ENCODE measurements around the gene ARHGAP24. TPM values are rescaled to one million over a fixed set of nuclear protein-coding genes. Genes with fewer than 3 reads are reported as not detected.
"Not testable (repeated sequence)": the region's sequence is repeated elsewhere in the genome, so short reads cannot be mapped to it uniquely, and the experiment has no call there.

The ARHGAP24 gene
- total RNA-seq, 1 donor from 2014 or later: 10.9 TPM

GRCh38 chr4:85512446-85513205 is 37.7 kb downstream of the ARHGAP24 start:
- Mint-ChIP-seq H3K36me3 (no peaks in the 10 kb centered on the region), H3K27me3 (no peaks in the 10 kb centered on the region), H3K4me1 (ENCODE audit: unreplicated experiment) (no peaks in the 10 kb centered on the region), H3K4me3 (no peak overlapping the region), H3K27ac (no peak overlapping the region), H3K9me3 (no peaks in the 10 kb centered on the region)
- no peak for DNase-seq (ENCODE audit: extremely low spot score, unreplicated experiment)
- TF ChIP-seq, protein P1, sequence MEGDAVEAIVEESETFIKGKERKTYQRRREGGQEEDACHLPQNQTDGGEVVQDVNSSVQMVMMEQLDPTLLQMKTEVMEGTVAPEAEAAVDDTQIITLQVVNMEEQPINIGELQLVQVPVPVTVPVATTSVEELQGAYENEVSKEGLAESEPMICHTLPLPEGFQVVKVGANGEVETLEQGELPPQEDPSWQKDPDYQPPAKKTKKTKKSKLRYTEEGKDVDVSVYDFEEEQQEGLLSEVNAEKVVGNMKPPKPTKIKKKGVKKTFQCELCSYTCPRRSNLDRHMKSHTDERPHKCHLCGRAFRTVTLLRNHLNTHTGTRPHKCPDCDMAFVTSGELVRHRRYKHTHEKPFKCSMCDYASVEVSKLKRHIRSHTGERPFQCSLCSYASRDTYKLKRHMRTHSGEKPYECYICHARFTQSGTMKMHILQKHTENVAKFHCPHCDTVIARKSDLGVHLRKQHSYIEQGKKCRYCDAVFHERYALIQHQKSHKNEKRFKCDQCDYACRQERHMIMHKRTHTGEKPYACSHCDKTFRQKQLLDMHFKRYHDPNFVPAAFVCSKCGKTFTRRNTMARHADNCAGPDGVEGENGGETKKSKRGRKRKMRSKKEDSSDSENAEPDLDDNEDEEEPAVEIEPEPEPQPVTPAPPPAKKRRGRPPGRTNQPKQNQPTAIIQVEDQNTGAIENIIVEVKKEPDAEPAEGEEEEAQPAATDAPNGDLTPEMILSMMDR (conservative IDR thresholded peaks at IDR 0.05): no peak

- DNase-seq (ENCODE audit: extremely low spot score, unreplicated experiment): no peak
- no peaks in the 10 kb centered on the region for H3K9me3 Mint-ChIP-seq
- TF ChIP-seq, protein P1 (conservative IDR thresholded peaks at IDR 0.05): no peak
- H3K4me1 Mint-ChIP-seq (ENCODE audit: unreplicated experiment): no peaks in the 10 kb centered on the region
- no peak overlapping the region for H3K4me3 Mint-ChIP-seq
- no peaks in the 10 kb centered on the region for H3K36me3 Mint-ChIP-seq
- no peak overlapping the region for H3K27ac Mint-ChIP-seq
- H3K27me3 Mint-ChIP-seq: no peaks in the 10 kb centered on the region
Observed at GRCh38 chr4:85514117-85514516, 39.2 kb downstream of the ARHGAP24 start.

GRCh38 chr4:85514783-85515182 is 39.8 kb downstream of the ARHGAP24 start:
- DNase-seq (ENCODE audit: extremely low spot score, unreplicated experiment): no peak
- Mint-ChIP-seq H3K27ac (no peak overlapping the region), H3K36me3 (no peaks in the 10 kb centered on the region), H3K9me3 (no peaks in the 10 kb centered on the region), H3K27me3 (no peaks in the 10 kb centered on the region), H3K4me3 (no peak overlapping the region), H3K4me1 (ENCODE audit: unreplicated experiment) (no peaks in the 10 kb centered on the region)
- TF ChIP-seq, protein P1 (conservative IDR thresholded peaks at IDR 0.05): no peak

- no peak overlapping the region for H3K27ac Mint-ChIP-seq
- H3K27me3 Mint-ChIP-seq: no peaks in the 10 kb centered on the region
- H3K9me3 Mint-ChIP-seq: no peaks in the 10 kb centered on the region
- no peaks in the 10 kb centered on the region for H3K4me1 Mint-ChIP-seq (ENCODE audit: unreplicated experiment)
- no peak overlapping the region for H3K4me3 Mint-ChIP-seq
- no peak for DNase-seq (ENCODE audit: extremely low spot score, unreplicated experiment)
- H3K36me3 Mint-ChIP-seq: no peaks in the 10 kb centered on the region
- TF ChIP-seq, protein P1 (conservative IDR thresholded peaks at IDR 0.05): no peak
Observed at GRCh38 chr4:85515701-85516100, 40.8 kb downstream of the ARHGAP24 start.

DNA sequence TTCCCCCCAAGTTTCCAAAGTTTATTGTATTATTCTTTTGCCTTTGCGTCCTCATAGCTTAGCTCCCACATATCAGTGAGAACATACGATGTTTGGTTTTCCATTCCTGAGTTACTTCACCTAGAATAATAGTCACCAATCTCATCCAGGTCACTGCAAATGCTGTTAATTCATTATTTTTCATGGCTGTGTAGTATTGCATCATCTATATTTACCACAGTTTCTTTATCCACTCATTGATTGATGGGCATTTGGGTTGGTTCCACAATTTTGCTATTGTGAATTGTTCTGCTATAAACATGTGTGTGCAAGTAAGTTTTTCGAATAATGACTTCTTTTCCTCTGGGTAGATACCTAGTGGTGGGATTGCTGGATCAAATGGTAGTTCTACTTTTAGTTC is 43.6 kb downstream of the ARHGAP24 start:
- not testable (repeated sequence) for H3K27me3 Mint-ChIP-seq; DNase-seq (ENCODE audit: extremely low spot score, unreplicated experiment); H3K36me3 Mint-ChIP-seq; H3K4me1 Mint-ChIP-seq (ENCODE audit: unreplicated experiment); H3K9me3 Mint-ChIP-seq; H3K4me3 Mint-ChIP-seq; H3K27ac Mint-ChIP-seq

- no peak for DNase-seq (ENCODE audit: extremely low spot score, unreplicated experiment)
- no peak overlapping the region for H3K4me3 Mint-ChIP-seq
- H3K36me3 Mint-ChIP-seq: no peaks in the 10 kb centered on the region
- TF ChIP-seq, protein P1 (conservative IDR thresholded peaks at IDR 0.05): no peak
- no peaks in the 10 kb centered on the region for H3K9me3 Mint-ChIP-seq
- no peaks in the 10 kb centered on the region for H3K27me3 Mint-ChIP-seq
- no peak overlapping the region for H3K27ac Mint-ChIP-seq
- H3K4me1 Mint-ChIP-seq (ENCODE audit: unreplicated experiment): no peaks in the 10 kb centered on the region
Observed at GRCh38 chr4:85520765-85521749, 46.1 kb downstream of the ARHGAP24 start.

Data from type B pancreatic cell (in vitro differentiated cells).